NB4 (cell line): ENCODE results near the gene MIDN.

Experiments
- DNase-seq: peaks from one replicate; pipeline ENCODE4 v3.0.0; 2010; ENCODE audit warnings: low read depth
- H3K4me3 ChIP-seq: one replicate; pipeline ENCODE4 v1.5.1; 2011; ENCODE audit warnings: mild to moderate bottlenecking, low read depth, low read length, moderate library complexity
- MAX ChIP-seq: IDR thresholded peaks from 2 replicates; pipeline ENCODE4 v1.6.1; 2011; ENCODE audit warnings: low read depth, low read length
- MYC ChIP-seq: IDR thresholded peaks from 2 replicates; pipeline ENCODE4 v1.6.1; 2011; ENCODE audit warnings: low read depth, low read length
- POLR2A ChIP-seq: IDR thresholded peaks from 2 replicates; pipeline ENCODE4 v1.6.1; 2011; ENCODE audit warnings: mild to moderate bottlenecking; ENCODE audit not compliant: insufficient read length; ENCODE audit errors: extremely low read depth
- TF ChIP-seq, protein P1 (sequence below): IDR thresholded peaks from one replicate; pipeline ENCODE4 v1.5.1; 2012; ENCODE audit warnings: low read depth, low read length

MIDN gene

GRCh38 chr19:1251330-1252220 lies 3.2 kb downstream of the MIDN start:
- peak; percentile 76 for DNase-seq

GRCh38 chr19:1252221-1252820 lies 3.9 kb downstream of the MIDN start:
- peak; percentile 89 for DNase-seq

More at GRCh38 chr19:1251330-1252220, 3.2 kb downstream of the MIDN start:
- peak overlapping the region; percentile 54 for H3K4me3 ChIP-seq
- TF ChIP-seq, protein P1, sequence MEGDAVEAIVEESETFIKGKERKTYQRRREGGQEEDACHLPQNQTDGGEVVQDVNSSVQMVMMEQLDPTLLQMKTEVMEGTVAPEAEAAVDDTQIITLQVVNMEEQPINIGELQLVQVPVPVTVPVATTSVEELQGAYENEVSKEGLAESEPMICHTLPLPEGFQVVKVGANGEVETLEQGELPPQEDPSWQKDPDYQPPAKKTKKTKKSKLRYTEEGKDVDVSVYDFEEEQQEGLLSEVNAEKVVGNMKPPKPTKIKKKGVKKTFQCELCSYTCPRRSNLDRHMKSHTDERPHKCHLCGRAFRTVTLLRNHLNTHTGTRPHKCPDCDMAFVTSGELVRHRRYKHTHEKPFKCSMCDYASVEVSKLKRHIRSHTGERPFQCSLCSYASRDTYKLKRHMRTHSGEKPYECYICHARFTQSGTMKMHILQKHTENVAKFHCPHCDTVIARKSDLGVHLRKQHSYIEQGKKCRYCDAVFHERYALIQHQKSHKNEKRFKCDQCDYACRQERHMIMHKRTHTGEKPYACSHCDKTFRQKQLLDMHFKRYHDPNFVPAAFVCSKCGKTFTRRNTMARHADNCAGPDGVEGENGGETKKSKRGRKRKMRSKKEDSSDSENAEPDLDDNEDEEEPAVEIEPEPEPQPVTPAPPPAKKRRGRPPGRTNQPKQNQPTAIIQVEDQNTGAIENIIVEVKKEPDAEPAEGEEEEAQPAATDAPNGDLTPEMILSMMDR, result no peak
- TF ChIP-seq MAX (no peak), MYC (no peak), POLR2A (no peak)

GRCh38 chr19:1252821-1253513 lies 4.6 kb downstream of the MIDN start:
- TF ChIP-seq MYC (0 out of 2 replicates have a peak, but pooled peaks have one; percentile 11), MAX (0 out of 2 replicates have a peak, but pooled peaks have one; percentile 27)
- TF ChIP-seq, protein P1, result no peak
- DNase-seq, result peak; percentile 93
- no peak overlapping the region for H3K4me3 ChIP-seq

More at GRCh38 chr19:1252221-1252820, 3.9 kb downstream of the MIDN start:
- H3K4me3 ChIP-seq, result peak overlapping the region; percentile 25
- TF ChIP-seq MAX, result no peak
- no peak for TF ChIP-seq MYC
- TF ChIP-seq POLR2A, result no peak
- TF ChIP-seq, protein P1, result no peak

GRCh38 chr19:1253514-1254080 lies 5.2 kb downstream of the MIDN start:
- no peak for TF ChIP-seq MYC
- TF ChIP-seq, protein P1, result no peak
- no peak for TF ChIP-seq POLR2A
- TF ChIP-seq MAX, result no peak
- H3K4me3 ChIP-seq, result no peak overlapping the region
- DNase-seq, result no peak

GRCh38 chr19:1254081-1254527 lies 5.7 kb downstream of the MIDN start:
- TF ChIP-seq MAX (no peak), MYC (no peak), POLR2A (no peak)
- TF ChIP-seq, protein P1, result no peak
- no peak overlapping the region for H3K4me3 ChIP-seq
- no peak for DNase-seq
